ENCODE results near the gene SERP2.
"Not testable (repeated sequence)": the region's sequence is repeated elsewhere in the genome, so short reads cannot be mapped to it uniquely, and the experiment has no call there.

The SERP2 gene

GRCh38 chr13:44373601-44374347, at the start of gene SERP2:
SERP2 (plus strand) TSS chr13:44373824; CDS start chr13:44374026, 202 bp downstream.
- no peak for DNase-seq (ENCODE audit: low spot score)

GRCh38 chr13:44326961-44327360, 46.7 kb upstream of the SERP2 start:
- no peak for DNase-seq (ENCODE audit: low spot score)

GRCh38 chr13:44329041-44329440, 44.6 kb upstream of the SERP2 start:
- not testable (repeated sequence) for DNase-seq (ENCODE audit: low spot score)

- no peak for DNase-seq (ENCODE audit: low spot score)
These were observed 43.6 kb upstream of the SERP2 start for GRCh38 chr13:44329909-44330545.

GRCh38 chr13:44331446-44331845, 42.2 kb upstream of the SERP2 start:
- no peak for DNase-seq (ENCODE audit: low spot score)

- DNase-seq (ENCODE audit: low spot score), result peak; percentile 52
These were observed 41.4 kb upstream of the SERP2 start for GRCh38 chr13:44331912-44332851.

GRCh38 chr13:44333950-44334655, 39.5 kb upstream of the SERP2 start:
- no peak for DNase-seq (ENCODE audit: low spot score)

- no peak for DNase-seq (ENCODE audit: low spot score)
These were observed 38.9 kb upstream of the SERP2 start for GRCh38 chr13:44334751-44335150.

- DNase-seq (ENCODE audit: low spot score), result no peak
These were observed 36.7 kb upstream of the SERP2 start for GRCh38 chr13:44336934-44337333.

GRCh38 chr13:44337581-44337980, 36.0 kb upstream of the SERP2 start:
- no peak for DNase-seq (ENCODE audit: low spot score)

- no peak for DNase-seq (ENCODE audit: low spot score)
These were observed 33.1 kb upstream of the SERP2 start for GRCh38 chr13:44340508-44340907.

- no peak for DNase-seq (ENCODE audit: low spot score)
These were observed 30.9 kb upstream of the SERP2 start for GRCh38 chr13:44342741-44343140.

- DNase-seq (ENCODE audit: low spot score), result no peak
These were observed 27.1 kb upstream of the SERP2 start for GRCh38 chr13:44346534-44346933.

GRCh38 chr13:44347301-44347700, 26.3 kb upstream of the SERP2 start:
- DNase-seq (ENCODE audit: low spot score), result no peak

GRCh38 chr13:44347949-44348348, 25.7 kb upstream of the SERP2 start:
- DNase-seq (ENCODE audit: low spot score), result no peak

- DNase-seq (ENCODE audit: low spot score), result no peak
These were observed 22.7 kb upstream of the SERP2 start for GRCh38 chr13:44350775-44351504.

GRCh38 chr13:44351505-44351854, 22.1 kb upstream of the SERP2 start:
- DNase-seq (ENCODE audit: low spot score), result no peak

- DNase-seq (ENCODE audit: low spot score), result no peak
These were observed 21.4 kb upstream of the SERP2 start for GRCh38 chr13:44352202-44352601.

GRCh38 chr13:44352671-44353070, 21.0 kb upstream of the SERP2 start:
- DNase-seq (ENCODE audit: low spot score), result no peak

- no peak for DNase-seq (ENCODE audit: low spot score)
These were observed 19.3 kb upstream of the SERP2 start for GRCh38 chr13:44354331-44354730.

GRCh38 chr13:44354884-44355283, 18.7 kb upstream of the SERP2 start:
- no peak for DNase-seq (ENCODE audit: low spot score)
